CD4-positive, alpha-beta T cell treated with Interleukin-15 for 1 hour (primary cell): ENCODE results near the gene RNF181.
"Not testable (repeated sequence)": the region's sequence is repeated elsewhere in the genome, so short reads cannot be mapped to it uniquely, and the experiment has no call there.

Source experiments
- DNase-seq: peaks from one replicate; pipeline ENCODE4 v3.0.0-alpha.2; 2020

The RNF181 gene

GRCh38 chr2:85596486-85597143 lies 1.1 kb downstream of the RNF181 start:
- no peak for DNase-seq

- no peak for DNase-seq
Measured at GRCh38 chr2:85597241-85597640, 1.7 kb downstream of the RNF181 start.

GRCh38 chr2:85598594-85599340 lies 3.2 kb downstream of the RNF181 start:
- no peak for DNase-seq

GRCh38 chr2:85599468-85600234 lies 4.1 kb downstream of the RNF181 start:
- no peak for DNase-seq

- DNase-seq: no peak
Measured at GRCh38 chr2:85600235-85600575, 4.7 kb downstream of the RNF181 start.

- no peak for DNase-seq
Measured at GRCh38 chr2:85600951-85601770, 5.6 kb downstream of the RNF181 start.

- DNase-seq: no peak
Measured at GRCh38 chr2:85601771-85602475, 6.4 kb downstream of the RNF181 start.

GRCh38 chr2:85602476-85603234 lies 7.1 kb downstream of the RNF181 start, which contains the start of gene TMEM150A:
Gene TMEM150A (minus strand): TSS chr2:85602698. CDS start chr2:85601948, 750 bp downstream.
- DNase-seq: peak; percentile 89

- not testable (repeated sequence) for DNase-seq
Measured at GRCh38 chr2:85604133-85604444, 8.5 kb downstream of the RNF181 start.

GRCh38 chr2:85604568-85605339 lies 9.2 kb downstream of the RNF181 start:
- DNase-seq: no peak

- no peak for DNase-seq
Measured at GRCh38 chr2:85605406-85606115, 10.0 kb downstream of the RNF181 start.

- DNase-seq: no peak
Measured at GRCh38 chr2:85606116-85606455, 10.5 kb downstream of the RNF181 start.

GRCh38 chr2:85607268-85608215 lies 12.0 kb downstream of the RNF181 start:
- DNase-seq: no peak

- no peak for DNase-seq
Measured at GRCh38 chr2:85611217-85611704, 15.7 kb downstream of the RNF181 start.

- DNase-seq: peak; percentile 83
Measured at GRCh38 chr2:85611705-85612587, 16.4 kb downstream of the RNF181 start, which contains the start of gene C2orf68. Gene C2orf68 (minus strand): TSS chr2:85612066. CDS start chr2:85611984, 82 bp downstream.

GRCh38 chr2:85613717-85614515 lies 18.4 kb downstream of the RNF181 start:
- no peak for DNase-seq

- not testable (repeated sequence) for DNase-seq
Measured at GRCh38 chr2:85614757-85615156, 19.2 kb downstream of the RNF181 start.
